ENCODE results near the gene GOLPH3. TPM values are rescaled to one million over a fixed set of nuclear protein-coding genes. Genes with fewer than 3 reads are reported as not detected.

The GOLPH3 gene
- total and polyA plus RNA-seq, 2 of the 4 experiments (the other 2 are of a cell fraction): 38.2 to 41.3 TPM

DNA sequence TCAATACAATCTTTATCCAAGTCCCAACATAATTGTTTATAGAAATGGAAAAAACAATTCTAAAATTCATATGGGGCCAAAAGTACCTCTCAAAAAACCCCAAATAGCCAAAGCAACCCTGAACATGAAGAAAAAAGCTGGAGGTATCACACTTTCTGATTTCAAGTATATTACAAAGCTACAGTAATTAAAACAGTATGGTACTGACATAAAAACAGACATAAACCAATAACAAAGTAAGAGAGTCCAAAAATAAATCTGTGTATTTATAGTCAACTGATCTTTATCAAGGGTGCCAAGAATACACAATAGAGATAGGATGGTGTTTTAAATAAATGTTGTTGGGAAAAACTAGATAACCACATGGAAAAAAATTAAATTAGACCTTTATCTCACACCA, 13.6 kb upstream of the GOLPH3 start:
- H4K5ac ChIP-seq (ENCODE audit: low read depth, low read length): no peak overlapping the region
- no peaks in the 10 kb centered on the region for H3K79me1 ChIP-seq (ENCODE audit: low read depth in 1 of 2, low read length in 2 of 2)
- no peak overlapping the region for H3K9ac ChIP-seq (ENCODE audit: low read depth, low read length)
- H3K27ac ChIP-seq (ENCODE audit: insufficient read depth, low read length): no peak overlapping the region
- in situ Hi-C loops (cut with MboI; ENCODE audit: low sequenced_read_pairs) (no loop called here), dilution Hi-C loops (cut with HindIII; ENCODE audit: low sequenced_read_pairs, unreplicated experiment) (no loop called here), intact Hi-C loops (cut with micrococcal nuclease) (no loop called here)
- no peak overlapping the region for H3K23ac ChIP-seq (ENCODE audit: low read depth, low read length)
- POLR2A ChIA-PET (ENCODE audit: unreplicated experiment): no interaction called here
- ATAC-seq (ENCODE audit: low read depth): no peak
- no peaks in the 10 kb centered on the region; the same call in 1 of the 2 replicates for H3K9me3 ChIP-seq (ENCODE audit: control insufficient read depth, insufficient read depth, low read length)
- CTCF ChIA-PET: no interaction called here
- no peak overlapping the region for H3K56ac ChIP-seq (ENCODE audit: extremely low read depth, insufficient read depth, low read length)
- no peak overlapping the region for H4K8ac ChIP-seq (ENCODE audit: low read depth in 2 of 2, low read length in 2 of 2)
- H3K14ac ChIP-seq (replicated peaks; ENCODE audit: low read depth, low read length): no peak overlapping the region
- no peak overlapping the region for H2BK120ac ChIP-seq (ENCODE audit: low read depth, low read length)
- DNase-seq: no peak
- H2AK5ac ChIP-seq (ENCODE audit: low read depth, low read length): no peak overlapping the region
- no TSS peak for BruUV-seq (replicated peaks)
- no peak overlapping the region for H3K4me2 ChIP-seq (ENCODE audit: low read depth, low read length)
- H2BK5ac ChIP-seq (ENCODE audit: low read depth, low read length, poor library complexity, severe bottlenecking): no peak overlapping the region
- no peak overlapping the region for H3K4ac ChIP-seq (ENCODE audit: low read depth, low read length)
- no peaks in the 10 kb centered on the region for H3K27me3 ChIP-seq (ENCODE audit: control insufficient read depth, insufficient read depth, low read length)
- H2AFZ ChIP-seq (replicated peaks; ENCODE audit: low read length, poor library complexity): no peak overlapping the region
- H3K18ac ChIP-seq (ENCODE audit: low read depth, low read length): no peak overlapping the region
- H2BK20ac ChIP-seq (ENCODE audit: low read depth, low read length): no peak overlapping the region
- no peak overlapping the region for H2AK9ac ChIP-seq (replicated peaks; ENCODE audit: low read depth, low read length, poor library complexity)
- no peak overlapping the region for H2BK15ac ChIP-seq (ENCODE audit: low read depth, low read length)
- no peaks in the 10 kb centered on the region for H3K36me3 ChIP-seq (ENCODE audit: control insufficient read depth, insufficient read depth, low read length)
- no peaks in the 10 kb centered on the region for H3K9me1 ChIP-seq (ENCODE audit: insufficient read depth, low read length)
- H3K4me1 ChIP-seq (ENCODE audit: control insufficient read depth, insufficient read depth, low read length): no peaks in the 10 kb centered on the region
- no peak overlapping the region for H4K91ac ChIP-seq (ENCODE audit: insufficient read depth, low read depth, low read length)
- no peak overlapping the region for H3K4me3 ChIP-seq (ENCODE audit: insufficient read depth, low read depth, low read length)
- no peak for TF ChIP-seq RFX5 (IDR thresholded peaks at IDR 0.05; ENCODE audit: low read depth, low read length)
- H4K20me1 ChIP-seq (ENCODE audit: insufficient read depth, low read length): no peaks in the 10 kb centered on the region

Measured in IMR-90 (cell line).